HepG2 (cell line): ENCODE measurements around the gene FOXL3. TPM values are rescaled to one million over a fixed set of nuclear protein-coding genes. Genes with fewer than 3 reads are reported as not detected.

Experiments
- ARHGAP35 ChIP-seq: sonication (generic); formaldehyde crosslinking; IDR thresholded peaks from 2 replicates; pipeline ENCODE4 v1.9.0; 2022; ENCODE audit warnings: mild to moderate bottlenecking, inconsistent platforms, moderate library complexity, missing genetic modification reagents, borderline replicate concordance
- FOXO1 ChIP-seq: sonication (generic); formaldehyde crosslinking; IDR thresholded peaks from 2 replicates; pipeline ENCODE4 v1.4.0; 2020; ENCODE audit warnings: missing genetic modification reagents
- FOXO4 ChIP-seq: sonication (generic); formaldehyde crosslinking; conservative IDR thresholded peaks from 2 replicates; pipeline ENCODE4 v1.8.1; 2023; ENCODE audit warnings: missing genetic modification reagents
- GABPB1 ChIP-seq: IDR thresholded peaks from 2 replicates; pipeline ENCODE4 v1.6.1; 2016; ENCODE audit warnings: mild to moderate bottlenecking, missing genetic modification reagents, moderate library complexity, missing compliant biosample characterization
- HOXD1 ChIP-seq: sonication (generic); formaldehyde crosslinking; IDR thresholded peaks from 2 replicates; pipeline ENCODE4 v1.5.0; 2020; ENCODE audit warnings: missing genetic modification reagents
- KLF13 ChIP-seq: sonication (generic); formaldehyde crosslinking; IDR thresholded peaks from 2 replicates; pipeline ENCODE4 v1.4.0; 2020; ENCODE audit warnings: mild to moderate bottlenecking, missing genetic modification reagents
- MAZ ChIP-seq, 2 experiments: sonication (generic) in 1 of 2; formaldehyde crosslinking in 1 of 2; IDR thresholded peaks; 2 replicates each; pipeline versions ENCODE4 v1.5.0 to v1.6.1; 2012 to 2020; ENCODE audit warnings: low read depth in 2 of 2, mild to moderate bottlenecking in 2 of 2, borderline replicate concordance in 1 of 2, improper control_type of control experiment in 1 of 2, low read length in 1 of 2, missing genetic modification reagents in 1 of 2, moderate library complexity in 1 of 2
- NFE2L1 ChIP-seq: sonication (generic); formaldehyde crosslinking; IDR thresholded peaks from 2 replicates; pipeline ENCODE4 v1.4.0; 2020; ENCODE audit warnings: missing genetic modification reagents, mild to moderate bottlenecking, borderline replicate concordance
- REST ChIP-seq, 2 experiments: IDR thresholded peaks; 2 replicates each; pipeline ENCODE4 v1.6.1; 2011 to 2012; ENCODE audit warnings: low read length in 2 of 2, borderline replicate concordance in 1 of 2, low read depth in 1 of 2, mild to moderate bottlenecking in 1 of 2, moderate library complexity in 1 of 2
- SOX5 ChIP-seq: IDR thresholded peaks from 2 replicates; pipeline ENCODE4 v1.6.1; 2016; ENCODE audit warnings: borderline replicate concordance
- TAF1 ChIP-seq: sonication (generic); formaldehyde crosslinking; IDR thresholded peaks from 2 replicates; pipeline ENCODE4 v1.4.0; 2020; ENCODE audit warnings: missing genetic modification reagents
- ZHX2 ChIP-seq, 2 experiments: sonication (generic) in 1 of 2; formaldehyde crosslinking in 1 of 2; IDR thresholded peaks; 2 replicates each; pipeline versions ENCODE4 v1.6.1 to v1.9.0; 2014 to 2022; ENCODE audit warnings: antibody characterized with exemption in 1 of 2, borderline replicate concordance in 1 of 2, inconsistent platforms in 1 of 2, low read depth in 1 of 2, missing genetic modification reagents in 1 of 2
- ZNF263 ChIP-seq: sonication (generic); formaldehyde crosslinking; IDR thresholded peaks from 2 replicates; pipeline ENCODE4 v1.4.0; 2020; ENCODE audit warnings: missing genetic modification reagents
- ZNF510 ChIP-seq: sonication (generic); formaldehyde crosslinking; IDR thresholded peaks from 2 replicates; pipeline ENCODE4 v1.4.0; 2020; ENCODE audit warnings: low read depth, mild to moderate bottlenecking, missing genetic modification reagents
- ZNF724P ChIP-seq: sonication (generic); formaldehyde crosslinking; IDR thresholded peaks from 2 replicates; pipeline ENCODE4 v1.8.0; 2022; ENCODE audit warnings: missing genetic modification reagents, borderline replicate concordance
- polyA plus RNA-seq, 8 experiments: library from polyadenylated mRNA; depleted of rRNA in 3 of 8; stranded (reverse) in 7 of 8; unstranded in 1 of 8; fragments of >200 nt; fragmentation: Illumina TruSeq in 4 of 8; extraction: Trizol in 4 of 8; gene quantifications; 2 replicates each; pipeline versions ENCODE4 v1.2.1 to v1.2.3, GENCODE V29; 2011 to 2016; ENCODE audit warnings: low read depth in 4 of 8, missing spikeins in 1 of 8, mixed read lengths in 1 of 8; ENCODE audit not compliant: insufficient read depth in 1 of 8
- total RNA-seq, 5 experiments: library from RNA; depleted of rRNA; stranded (reverse); fragments of >200 nt; fragmentation: Illumina TruSeq; extraction: Trizol; gene quantifications; 2 replicates each; pipeline ENCODE4 v1.2.3, GENCODE V29; 2016; ENCODE audit warnings: low read depth in 1 of 5

The FOXL3 gene
- total and polyA plus RNA-seq, 2 of the 13 experiments (the other 11 are each of a cell fraction or from before 2014, with no cell fraction given) = not detected

- TF ChIP-seq GABPB1 (CRISPR knock-in tag) (peak; percentile 34; the same call in 1 of the 2 replicates), FOXO1 (CRISPR knock-in tag) (no peak), NFE2L1 (CRISPR knock-in tag) (no peak), ZNF724P (CRISPR knock-in tag) (no peak), HOXD1 (no peak), ZHX2 (IDR thresholded peaks at IDR 0.05; ENCODE audit: low read depth) (no peak), ZHX2 (CRISPR knock-in tag; IDR thresholded peaks at IDR 0.05; ENCODE audit: borderline replicate concordance) (no peak), ZNF263 (CRISPR knock-in tag) (no peak), KLF13 (CRISPR knock-in tag) (no peak), ZNF510 (no peak), SOX5 (CRISPR knock-in tag) (no peak), ARHGAP35 (CRISPR knock-in tag) (no peak), REST (IDR thresholded peaks at IDR 0.05; ENCODE audit: borderline replicate concordance in 1 of 2, low read depth in 1 of 2, low read length in 2 of 2) (no peak), FOXO4 (CRISPR knock-in tag) (no peak), TAF1 (CRISPR knock-in tag) (no peak), MAZ (IDR thresholded peaks at IDR 0.05; ENCODE audit: borderline replicate concordance, low read depth, low read length) (no peak), MAZ (CRISPR knock-in tag; IDR thresholded peaks at IDR 0.05; ENCODE audit: low read depth) (0 out of 2 replicates have a peak, but pooled peaks have one; percentile 37)
Observed at GRCh38 chr7:322111-322671, 32.2 kb downstream of the FOXL3 start (continued).
